ENCODE data around the gene ERBB2. TPM values are rescaled to one million over a fixed set of nuclear protein-coding genes. Genes with fewer than 3 reads are reported as not detected.

ERBB2 gene
- polyA plus RNA-seq, 10 donors: 77.8 to 147 (median 107) TPM

Other genes with a start within 250 kb of the ERBB2 start
- 10 to 100 TPM; 23.9 to 36.8 (median 29.8) TPM for gene MED1, start 248.8 kb upstream of the ERBB2 start, polyA plus RNA-seq (ENCODE audit: insufficient read length in 10 of 10)
- 10 to 100 TPM; 23.4 to 42.2 (median 31.9) TPM for gene CDK12, start 238.6 kb upstream of the ERBB2 start, polyA plus RNA-seq (ENCODE audit: insufficient read length in 10 of 10)
- under 1 TPM in 8 of 10 donors, not detected in 2; 0.01 to 0.22 (median 0.06) TPM for gene NEUROD2, start 92.1 kb upstream of the ERBB2 start, polyA plus RNA-seq (ENCODE audit: insufficient read length in 10 of 10)
- 1 to 10 TPM; 1.1 to 3.5 (median 2.3) TPM for gene PPP1R1B, start 73.1 kb upstream of the ERBB2 start, polyA plus RNA-seq (ENCODE audit: insufficient read length in 10 of 10)
- 10 to 100 TPM; 27.5 to 41.4 (median 31.6) TPM for gene STARD3, start 62.9 kb upstream of the ERBB2 start, polyA plus RNA-seq (ENCODE audit: insufficient read length in 10 of 10)
- 100 to 1,000 TPM; 193 to 440 (median 306) TPM for gene TCAP, start 34.7 kb upstream of the ERBB2 start, polyA plus RNA-seq (ENCODE audit: insufficient read length in 10 of 10)
- gene PNMT, start 31.6 kb upstream of the ERBB2 start, polyA plus RNA-seq (ENCODE audit: insufficient read length in 10 of 10): 1 to 10 TPM; 2.1 to 5.8 (median 3.5) TPM
- gene PGAP3, start 12.0 kb upstream of the ERBB2 start, polyA plus RNA-seq (ENCODE audit: insufficient read length in 10 of 10): 10 to 100 TPM; 15.5 to 19.4 (median 16.4) TPM
- gene MIEN1, start 30.5 kb downstream of the ERBB2 start, polyA plus RNA-seq (ENCODE audit: insufficient read length in 10 of 10): 10 to 100 TPM; 15.2 to 23.7 (median 19.0) TPM
- gene GRB7, start 37.9 kb downstream of the ERBB2 start, polyA plus RNA-seq (ENCODE audit: insufficient read length in 10 of 10): 1 to 10 TPM in 2 of 10 donors, under 1 TPM in 8; 0.14 to 1.9 (median 0.42) TPM
- gene IKZF3, start 164.2 kb downstream of the ERBB2 start, polyA plus RNA-seq (ENCODE audit: insufficient read length in 10 of 10): 1 to 10 TPM in 1 of 10 donors, under 1 TPM in 9; 0.08 to 2.1 (median 0.26) TPM
- under 1 TPM in 2 of 10 donors, not detected in 8; 0.11 to 0.20 TPM for gene ZPBP2, start 168.1 kb downstream of the ERBB2 start, polyA plus RNA-seq (ENCODE audit: insufficient read length in 10 of 10)
- 10 to 100 TPM in 4 of 10 donors, 1 to 10 TPM in 6; 4.3 to 16.2 (median 7.9) TPM for gene GSDMB, start 218.6 kb downstream of the ERBB2 start, polyA plus RNA-seq (ENCODE audit: insufficient read length in 10 of 10)
- gene ORMDL3, start 227.5 kb downstream of the ERBB2 start, polyA plus RNA-seq (ENCODE audit: insufficient read length in 10 of 10): 10 to 100 TPM; 38.9 to 51.5 (median 46.2) TPM
- not detected for gene LRRC3C, start 227.7 kb downstream of the ERBB2 start, polyA plus RNA-seq (ENCODE audit: insufficient read length in 10 of 10)